Activated naive CD8-positive, alpha-beta T cell treated with anti-CD3 and anti-CD28 coated beads, Interleukin-2, amount 50 U/mL, for 24 hours (primary cell): ENCODE measurements around the gene CCDC146.
"Not testable (repeated sequence)": the region's sequence is repeated elsewhere in the genome, so short reads cannot be mapped to it uniquely, and the experiment has no call there.

Experiments used
- ATAC-seq: fragments of 150-1000 bp; cut with Tn5 transposase; one replicate; pipeline ENCODE4 v1.10.0; 2021
- DNase-seq: peaks from one replicate; pipeline ENCODE4 v3.0.0; 2021
- H3K27ac Mint-ChIP-seq: one replicate; pipeline ENCODE4 v1.8.0; 2021; ENCODE audit warnings: mild to moderate bottlenecking, mixed read lengths
- H3K27me3 Mint-ChIP-seq: one replicate; pipeline ENCODE4 v1.8.0; 2021; ENCODE audit warnings: mixed read lengths
- H3K36me3 Mint-ChIP-seq: one replicate; pipeline ENCODE4 v1.8.0; 2021; ENCODE audit warnings: low read depth, mixed read lengths
- H3K4me1 Mint-ChIP-seq: one replicate; pipeline ENCODE4 v1.8.0; 2021; ENCODE audit warnings: mixed read lengths
- H3K4me3 Mint-ChIP-seq: one replicate; pipeline ENCODE4 v1.8.0; 2021; ENCODE audit warnings: mild to moderate bottlenecking, moderate library complexity, mixed read lengths
- H3K9me3 Mint-ChIP-seq: one replicate; pipeline ENCODE4 v1.8.0; 2021; ENCODE audit warnings: mixed read lengths

CCDC146 gene

GRCh38 chr7:77112719-77113306, 9.6 kb upstream of the CCDC146 start:
- H3K27ac Mint-ChIP-seq, H3K27me3 Mint-ChIP-seq, H3K9me3 Mint-ChIP-seq, H3K4me1 Mint-ChIP-seq, H3K4me3 Mint-ChIP-seq, DNase-seq, H3K36me3 Mint-ChIP-seq, ATAC-seq: not testable (repeated sequence)

GRCh38 chr7:77125486-77125885, 3.1 kb downstream of the CCDC146 start:
- not testable (repeated sequence) for H3K36me3 Mint-ChIP-seq, DNase-seq, H3K27me3 Mint-ChIP-seq, H3K9me3 Mint-ChIP-seq, H3K4me3 Mint-ChIP-seq, H3K27ac Mint-ChIP-seq, ATAC-seq
- H3K4me1 Mint-ChIP-seq = peaks cover 25% of the 10 kb centered on the region

GRCh38 chr7:77127009-77127408, 4.6 kb downstream of the CCDC146 start:
- DNase-seq, H3K27me3 Mint-ChIP-seq, H3K9me3 Mint-ChIP-seq, H3K27ac Mint-ChIP-seq, H3K36me3 Mint-ChIP-seq, H3K4me3 Mint-ChIP-seq, ATAC-seq: not testable (repeated sequence)
- peaks cover 18% of the 10 kb centered on the region for H3K4me1 Mint-ChIP-seq

- H3K4me3 Mint-ChIP-seq, H3K36me3 Mint-ChIP-seq, H3K27me3 Mint-ChIP-seq, DNase-seq, H3K9me3 Mint-ChIP-seq: not testable (repeated sequence)
- peak; percentile 84 for ATAC-seq
- Mint-ChIP-seq H3K27ac (peak overlapping the region; percentile 35), H3K4me1 (peaks cover 12% of the 10 kb centered on the region)
Measured at GRCh38 chr7:77128582-77129410, 6.4 kb downstream of the CCDC146 start.

GRCh38 chr7:77131781-77132180, 9.4 kb downstream of the CCDC146 start:
- peaks cover 12% of the 10 kb centered on the region for H3K4me1 Mint-ChIP-seq
- H3K27me3 Mint-ChIP-seq, ATAC-seq: not testable (repeated sequence)

GRCh38 chr7:77138668-77139067, 16.3 kb downstream of the CCDC146 start:
- not testable (repeated sequence) for H3K27ac Mint-ChIP-seq, H3K4me1 Mint-ChIP-seq, H3K4me3 Mint-ChIP-seq, H3K9me3 Mint-ChIP-seq, ATAC-seq, H3K36me3 Mint-ChIP-seq, H3K27me3 Mint-ChIP-seq, DNase-seq

More at GRCh38 chr7:77131781-77132180, 9.4 kb downstream of the CCDC146 start:
- not testable (repeated sequence) for DNase-seq, H3K9me3 Mint-ChIP-seq, H3K36me3 Mint-ChIP-seq, H3K27ac Mint-ChIP-seq, H3K4me3 Mint-ChIP-seq

- not testable (repeated sequence) for H3K27ac Mint-ChIP-seq, H3K4me3 Mint-ChIP-seq, ATAC-seq, DNase-seq, H3K4me1 Mint-ChIP-seq, H3K36me3 Mint-ChIP-seq, H3K27me3 Mint-ChIP-seq
- H3K9me3 Mint-ChIP-seq = peaks cover 15% of the 10 kb centered on the region
Measured at GRCh38 chr7:77140291-77140690, 17.9 kb downstream of the CCDC146 start.

GRCh38 chr7:77152232-77152631, 29.8 kb downstream of the CCDC146 start:
- not testable (repeated sequence) for H3K27ac Mint-ChIP-seq

GRCh38 chr7:77154917-77155464, 32.6 kb downstream of the CCDC146 start:
- Mint-ChIP-seq H3K27ac (peak overlapping the region; percentile 30), H3K4me1 (peaks cover 23% of the 10 kb centered on the region)
- H3K4me3 Mint-ChIP-seq, ATAC-seq, H3K9me3 Mint-ChIP-seq, H3K36me3 Mint-ChIP-seq, H3K27me3 Mint-ChIP-seq, DNase-seq: not testable (repeated sequence)

More at GRCh38 chr7:77152232-77152631, 29.8 kb downstream of the CCDC146 start:
- not testable (repeated sequence) for ATAC-seq, H3K4me3 Mint-ChIP-seq, H3K9me3 Mint-ChIP-seq, H3K27me3 Mint-ChIP-seq, H3K36me3 Mint-ChIP-seq, DNase-seq
- H3K4me1 Mint-ChIP-seq = peaks cover 13% of the 10 kb centered on the region

- not testable (repeated sequence) for H3K27me3 Mint-ChIP-seq, H3K9me3 Mint-ChIP-seq, H3K4me3 Mint-ChIP-seq, H3K36me3 Mint-ChIP-seq, DNase-seq
- peaks cover 23% of the 10 kb centered on the region for H3K4me1 Mint-ChIP-seq
- ATAC-seq = peak; percentile 86
- H3K27ac Mint-ChIP-seq = peak overlapping the region; percentile 30
Measured at GRCh38 chr7:77155601-77156377, 33.4 kb downstream of the CCDC146 start.

GRCh38 chr7:77157034-77157433, 34.6 kb downstream of the CCDC146 start:
- ATAC-seq = peak; percentile 80
- not testable (repeated sequence) for H3K27me3 Mint-ChIP-seq, H3K4me3 Mint-ChIP-seq, H3K9me3 Mint-ChIP-seq, DNase-seq, H3K36me3 Mint-ChIP-seq
- Mint-ChIP-seq H3K4me1 (peaks cover 23% of the 10 kb centered on the region), H3K27ac (peak overlapping the region; percentile 13)

- ATAC-seq (peak; percentile 41), DNase-seq (no peak)
- Mint-ChIP-seq H3K27ac (peak overlapping the region; percentile 13), H3K27me3 (no peaks in the 10 kb centered on the region), H3K4me3 (no peak overlapping the region), H3K9me3 (no peaks in the 10 kb centered on the region), H3K4me1 (peaks cover 23% of the 10 kb centered on the region), H3K36me3 (peaks cover 2% of the 10 kb centered on the region)
Measured at GRCh38 chr7:77157446-77157845, 35.0 kb downstream of the CCDC146 start.

GRCh38 chr7:77171073-77171472, 48.7 kb downstream of the CCDC146 start:
- not testable (repeated sequence) for H3K4me3 Mint-ChIP-seq, H3K27me3 Mint-ChIP-seq, H3K4me1 Mint-ChIP-seq, DNase-seq, ATAC-seq, H3K36me3 Mint-ChIP-seq, H3K9me3 Mint-ChIP-seq, H3K27ac Mint-ChIP-seq

- not testable (repeated sequence) for H3K36me3 Mint-ChIP-seq, H3K27me3 Mint-ChIP-seq, H3K27ac Mint-ChIP-seq, DNase-seq, H3K9me3 Mint-ChIP-seq, ATAC-seq, H3K4me3 Mint-ChIP-seq, H3K4me1 Mint-ChIP-seq
Measured at GRCh38 chr7:77172437-77173172, 50.2 kb downstream of the CCDC146 start.
